Activated CD4-positive, alpha-beta T cell treated with anti-CD3 and anti-CD28 coated beads, Interleukin-2, Interleukin-4, amounts not matched to agents 100 ng/mL and 50 ng/mL, durations not matched to agents 16 hours and 8 hours (primary cell): ENCODE results near the gene EPHB2.

Experiments used
- DNase-seq: peaks from one replicate; pipeline ENCODE4 v3.0.0-alpha.2; 2020; ENCODE audit warnings: low spot score

The EPHB2 gene

GRCh38 chr1:22780696-22781095, 70.1 kb downstream of the EPHB2 start:
- no peak for DNase-seq

- no peak for DNase-seq
Observed at GRCh38 chr1:22781483-22781882, 70.8 kb downstream of the EPHB2 start.

- no peak for DNase-seq
Observed at GRCh38 chr1:22782406-22782805, 71.8 kb downstream of the EPHB2 start.

- DNase-seq, result no peak
Observed at GRCh38 chr1:22784317-22784716, 73.7 kb downstream of the EPHB2 start.

GRCh38 chr1:22784737-22785136, 74.1 kb downstream of the EPHB2 start:
- no peak for DNase-seq

GRCh38 chr1:22786101-22786500, 75.5 kb downstream of the EPHB2 start:
- no peak for DNase-seq

GRCh38 chr1:22786719-22787489, 76.3 kb downstream of the EPHB2 start:
- no peak for DNase-seq

GRCh38 chr1:22787636-22788035, 77.0 kb downstream of the EPHB2 start:
- DNase-seq, result no peak

GRCh38 chr1:22788254-22788661, 77.6 kb downstream of the EPHB2 start:
- DNase-seq, result no peak

GRCh38 chr1:22789356-22789994, 78.8 kb downstream of the EPHB2 start:
- DNase-seq, result no peak

- no peak for DNase-seq
Observed at GRCh38 chr1:22790232-22791008, 79.8 kb downstream of the EPHB2 start.

- DNase-seq, result no peak
Observed at GRCh38 chr1:22791831-22792347, 81.2 kb downstream of the EPHB2 start.

GRCh38 chr1:22792396-22793160, 81.9 kb downstream of the EPHB2 start:
- DNase-seq, result no peak

GRCh38 chr1:22793647-22794046, 83.0 kb downstream of the EPHB2 start:
- DNase-seq, result no peak

GRCh38 chr1:22794647-22795365, 84.2 kb downstream of the EPHB2 start:
- no peak for DNase-seq

GRCh38 chr1:22795366-22795714, 84.7 kb downstream of the EPHB2 start:
- no peak for DNase-seq

- no peak for DNase-seq
Observed at GRCh38 chr1:22796642-22797041, 86.0 kb downstream of the EPHB2 start.

- no peak for DNase-seq
Observed at GRCh38 chr1:22798083-22798482, 87.4 kb downstream of the EPHB2 start.

- no peak for DNase-seq
Observed at GRCh38 chr1:22799971-22800370, 89.3 kb downstream of the EPHB2 start.

GRCh38 chr1:22800629-22801028, 90.0 kb downstream of the EPHB2 start:
- no peak for DNase-seq

- no peak for DNase-seq
Observed at GRCh38 chr1:22801347-22801746, 90.7 kb downstream of the EPHB2 start.
